HepG2 (cell line): ENCODE data around the gene ZNF700. TPM values are rescaled to one million over a fixed set of nuclear protein-coding genes. Genes with fewer than 3 reads are reported as not detected.

ENCODE experiments used
- ATAC-seq: fragments of 200-7000 bp; cut with Tn5 transposase; 3 replicates; pipeline ENCODE4 v1.9.1; 2020; ENCODE audit warnings: mild to moderate bottlenecking, moderate library complexity
- BruUV-seq: library from RNA; stranded (reverse); fragments of 400-500 nt; replicated peaks from 2 replicates; lab custom pipeline; 2021; lab: Mats Ljungman, UMichigan
- CTCF ChIA-PET: fragments of 300-600 bp; formaldehyde crosslinking; extraction: SDS; loops from one replicate; lab custom pipeline; 2021; ENCODE audit warnings: low total read pairs, inconsistent platforms, low intra/inter-chr PET ratio; lab: Yijun Ruan, JAX
- POLR2A ChIA-PET: fragments of 350-600 bp; sonication (Branson Sonifier 250); formaldehyde crosslinking; loops from one replicate; lab custom pipeline; 2020; ENCODE audit warnings: antibody characterized with exemption, inconsistent platforms; lab: Yijun Ruan, JAX
- DNase-seq: peaks from one replicate; pipeline ENCODE4 v3.0.0-alpha.2; 2015; ENCODE audit warnings: low spot score
- FAIRE-seq: peaks from 3 replicates; lab custom pipeline; 2011; peaks lifted over from hg19 to GRCh38; lab: Jason Lieb, UNC
- H2AFZ ChIP-seq: one replicate; pipeline ENCODE4 v1.6.1; 2011; ENCODE audit warnings: low read length, inconsistent platforms
- H3K27ac ChIP-seq: fragments of 300-600 bp; 3 replicates; pipeline ENCODE4 v1.8.0; 2011; ENCODE audit warnings: mixed run types, mild to moderate bottlenecking, mixed read lengths, low read length, inconsistent platforms; ENCODE audit not compliant: insufficient read depth; ENCODE audit errors: extremely low read length
- H3K27me3 ChIP-seq, 2 experiments: fragments of 200-600 bp in 1 of 2; 2 replicates in 1 of 2; 3 replicates in 1 of 2; pipeline versions ENCODE4 v1.6.0 to v1.8.0; 2011; ENCODE audit warnings: low read length in 2 of 2, mild to moderate bottlenecking in 2 of 2, moderate library complexity in 2 of 2, inconsistent platforms in 1 of 2; ENCODE audit not compliant: insufficient read depth in 2 of 2, control insufficient read depth in 1 of 2
- H3K36me3 ChIP-seq, 2 experiments: fragments of 200-600 bp in 1 of 2; replicated peaks in 1 of 2; 2 replicates in 1 of 2; 3 replicates in 1 of 2; pipeline versions ENCODE4 v1.5.1 to v1.8.0; 2011; ENCODE audit warnings: low read length in 2 of 2, inconsistent platforms in 1 of 2; ENCODE audit not compliant: insufficient read depth in 2 of 2, control insufficient read depth in 1 of 2
- H3K4me1 ChIP-seq: 2 replicates; pipeline ENCODE4 v1.5.1; 2012; ENCODE audit warnings: low read length, inconsistent platforms; ENCODE audit not compliant: insufficient read depth
- H3K4me2 ChIP-seq: 2 replicates; pipeline ENCODE4 v1.6.0; 2011; ENCODE audit warnings: low read depth, low read length, inconsistent platforms
- H3K4me3 ChIP-seq, 3 experiments: fragments of 200-600 bp in 1 of 3; sonication (generic), shearing (Covaris generic) in 1 of 3; replicated peaks in 1 of 3; 2 replicates each; pipeline ENCODE4 v1.5.1; 2011 to 2016; ENCODE audit warnings: low read length in 3 of 3, inconsistent platforms in 2 of 3, low read depth in 2 of 3, mild to moderate bottlenecking in 2 of 3, control low read depth in 1 of 3, mixed read lengths in 1 of 3; ENCODE audit not compliant: insufficient read depth in 1 of 3
- H3K79me2 ChIP-seq: one replicate; pipeline ENCODE4 v1.6.1; 2011; ENCODE audit warnings: low read length, inconsistent platforms; ENCODE audit not compliant: insufficient read depth
- H3K9ac ChIP-seq: 2 replicates; pipeline ENCODE4 v1.6.0; 2011; ENCODE audit warnings: mild to moderate bottlenecking, low read depth, low read length, inconsistent platforms; ENCODE audit not compliant: insufficient read depth
- H3K9me3 ChIP-seq: 2 replicates; pipeline ENCODE4 v1.5.1; 2012; ENCODE audit warnings: mild to moderate bottlenecking, low read length
- H4K20me1 ChIP-seq: 2 replicates; pipeline ENCODE4 v1.6.0; 2011; ENCODE audit warnings: inconsistent platforms, mild to moderate bottlenecking, low read length, moderate library complexity; ENCODE audit not compliant: insufficient read depth
- ELF4 ChIP-seq: sonication (generic); formaldehyde crosslinking; IDR thresholded peaks from 2 replicates; pipeline ENCODE4 v1.5.0; 2020; ENCODE audit warnings: missing genetic modification reagents, mild to moderate bottlenecking, moderate library complexity, borderline replicate concordance
- FOXC1 ChIP-seq: sonication (generic); formaldehyde crosslinking; IDR thresholded peaks from 2 replicates; pipeline ENCODE4 v1.8.0; 2022; ENCODE audit warnings: mild to moderate bottlenecking, missing genetic modification reagents, borderline replicate concordance
- KLF9 ChIP-seq: IDR thresholded peaks from 2 replicates; pipeline ENCODE4 v1.6.1; 2016; ENCODE audit warnings: low read depth
- NCOA1 ChIP-seq: sonication (generic); formaldehyde crosslinking; IDR thresholded peaks from 2 replicates; pipeline ENCODE4 v1.9.0; 2021; ENCODE audit warnings: missing genetic modification reagents
- NKX3-1 ChIP-seq: sonication (generic); formaldehyde crosslinking; IDR thresholded peaks from 2 replicates; pipeline ENCODE4 v1.5.0; 2020; ENCODE audit warnings: missing genetic modification reagents
- PATZ1 ChIP-seq: sonication (generic); formaldehyde crosslinking; IDR thresholded peaks from 2 replicates; pipeline ENCODE4 v1.4.0; 2020; ENCODE audit warnings: missing genetic modification reagents
- POLR2AphosphoS2 ChIP-seq: IDR thresholded peaks from 2 replicates; pipeline ENCODE4 v1.6.1; 2011; ENCODE audit warnings: low read depth, low read length, improper control_type of control experiment
- SMARCE1 ChIP-seq: fragments of 450-650 bp; IDR thresholded peaks from 2 replicates; pipeline ENCODE4 v1.6.1; 2017; ENCODE audit warnings: borderline replicate concordance
- TFDP2 ChIP-seq: sonication (generic); formaldehyde crosslinking; IDR thresholded peaks from 2 replicates; pipeline ENCODE4 v1.4.0; 2020; ENCODE audit warnings: missing genetic modification reagents
- ZBTB8A ChIP-seq: sonication (generic); formaldehyde crosslinking; IDR thresholded peaks from 2 replicates; pipeline ENCODE4 v1.4.0; 2020; ENCODE audit warnings: mild to moderate bottlenecking, low read depth, missing genetic modification reagents, borderline replicate concordance
- ZNF513 ChIP-seq: sonication (generic); formaldehyde crosslinking; conservative IDR thresholded peaks from 2 replicates; pipeline ENCODE4 v1.5.0; 2020; ENCODE audit warnings: missing genetic modification reagents
- WGBS: methylation state at CpG from one replicate; pipeline ENCODE4 v1.1.6; 2017; ENCODE audit warnings: low lambda C conversion rate; 5-methylcytosine and 5-hydroxymethylcytosine counted together
- in situ Hi-C: cut with HindIII; loops from 2 replicates; pipeline ENCODE4 v1.10.0; 2017; ENCODE audit warnings: low pct_unique_long_range_greater_than_20kb; ENCODE audit not compliant: extremely low pct_ligation_motif_present
- intact Hi-C: fragments of 100-400 bp; cut with micrococcal nuclease; formaldehyde crosslinking; loops from one replicate; pipeline ENCODE4 v1.10.0; 2022; ENCODE audit not compliant: unreplicated experiment
- polyA plus RNA-seq, 8 experiments: library from polyadenylated mRNA; depleted of rRNA in 3 of 8; stranded (reverse) in 7 of 8; unstranded in 1 of 8; fragments of >200 nt; fragmentation: Illumina TruSeq in 4 of 8; extraction: Trizol in 4 of 8; gene quantifications; 2 replicates each; pipeline versions ENCODE4 v1.2.1 to v1.2.3, GENCODE V29; 2011 to 2016; ENCODE audit warnings: low read depth in 4 of 8, missing spikeins in 1 of 8, mixed read lengths in 1 of 8; ENCODE audit not compliant: insufficient read depth in 1 of 8
- total RNA-seq, 5 experiments: library from RNA; depleted of rRNA; stranded (reverse); fragments of >200 nt; fragmentation: Illumina TruSeq; extraction: Trizol; gene quantifications; 2 replicates each; pipeline ENCODE4 v1.2.3, GENCODE V29; 2016; ENCODE audit warnings: low read depth in 1 of 5

Gene ZNF700
- total and polyA plus RNA-seq, 2 of the 13 experiments (the other 11 are each of a cell fraction or from before 2014, with no cell fraction given) = 6.0 to 12.8 TPM

- TF ChIP-seq TFDP2 (CRISPR knock-in tag) = no peak
- TF ChIP-seq FOXC1 = no peak
- no peak for TF ChIP-seq ZBTB8A (CRISPR knock-in tag)
Observed at GRCh38 chr19:11942843-11943108, 17.9 kb downstream of the ZNF700 start (continued).

GRCh38 chr19:11944656-11945055 is 19.7 kb downstream of the ZNF700 start:
- FAIRE-seq (no peak), ATAC-seq (no peak), DNase-seq (no peak)
- POLR2A ChIA-PET = no interaction called here
- Histone ChIP-seq H2AFZ (no peak overlapping the region), H3K9me3 (peaks cover 33% of the 10 kb centered on the region), H3K27ac (no peak overlapping the region), H4K20me1 (no peaks in the 10 kb centered on the region; the same call in 1 of the 2 replicates), H3K36me3 (peaks cover 17 to 59% of the 10 kb centered on the region in 2 experiments), H3K4me3 (no peak overlapping the region), H3K4me1 (no peaks in the 10 kb centered on the region), H3K4me2 (no peak overlapping the region), H3K9ac (no peak overlapping the region), H3K79me2 (peaks cover 22% of the 10 kb centered on the region), H3K27me3 (no peaks in the 10 kb centered on the region)
- intact Hi-C loops = no loop called here
- 100% methylated on average over 4 of the region's 4 CpGs for WGBS
- in situ Hi-C loops = no loop called here
- CTCF ChIA-PET = no interaction called here
- no TSS peak for BruUV-seq
- no peak for TF ChIP-seq KLF9 (CRISPR knock-in tag)
- TF ChIP-seq ELF4 = no peak
- no peak for TF ChIP-seq NCOA1 (CRISPR knock-in tag)
- TF ChIP-seq ZNF513 (CRISPR knock-in tag) = no peak
- TF ChIP-seq POLR2AphosphoS2 = no peak
- TF ChIP-seq NKX3-1 (CRISPR knock-in tag) = no peak
- no peak for TF ChIP-seq PATZ1 (CRISPR knock-in tag)
- TF ChIP-seq SMARCE1 = no peak
